IPS-15b (cell line): ENCODE measurements around the gene TRIM43B.
"Not testable (repeated sequence)": the region's sequence is repeated elsewhere in the genome, so short reads cannot be mapped to it uniquely, and the experiment has no call there.

Experiments used
- H3K27me3 ChIP-seq: one replicate; pipeline ENCODE4 v1.6.1; 2013; ENCODE audit warnings: low read length; ENCODE audit not compliant: control insufficient read depth, insufficient read depth
- H3K36me3 ChIP-seq: one replicate; pipeline ENCODE4 v1.6.1; 2013; ENCODE audit warnings: low read length; ENCODE audit not compliant: control insufficient read depth, insufficient read depth
- H3K4me1 ChIP-seq: one replicate; pipeline ENCODE4 v1.6.1; 2013; ENCODE audit warnings: mild to moderate bottlenecking, low read length; ENCODE audit not compliant: control insufficient read depth, insufficient read depth
- H3K4me3 ChIP-seq: one replicate; pipeline ENCODE4 v1.5.1; 2013; ENCODE audit warnings: low read depth, low read length
- H3K9ac ChIP-seq: one replicate; pipeline ENCODE4 v1.6.1; 2013; ENCODE audit warnings: low read depth, mild to moderate bottlenecking, low read length
- H3K9me3 ChIP-seq: one replicate; pipeline ENCODE4 v1.6.1; 2013; ENCODE audit warnings: mild to moderate bottlenecking, low read length; ENCODE audit not compliant: control insufficient read depth, insufficient read depth

The TRIM43B gene

GRCh38 chr2:95492076-95492475 lies 7.5 kb upstream of the TRIM43B start:
- not testable (repeated sequence) for H3K36me3 ChIP-seq, H3K4me3 ChIP-seq, H3K9ac ChIP-seq, H3K4me1 ChIP-seq, H3K9me3 ChIP-seq, H3K27me3 ChIP-seq

GRCh38 chr2:95475025-95475424 lies 9.5 kb downstream of the TRIM43B start:
- not testable (repeated sequence) for H3K9me3 ChIP-seq, H3K36me3 ChIP-seq, H3K4me3 ChIP-seq, H3K9ac ChIP-seq, H3K27me3 ChIP-seq, H3K4me1 ChIP-seq

- H3K27me3 ChIP-seq, H3K4me3 ChIP-seq, H3K36me3 ChIP-seq, H3K4me1 ChIP-seq, H3K9me3 ChIP-seq, H3K9ac ChIP-seq: not testable (repeated sequence)
Observed at GRCh38 chr2:95467984-95468383, 16.6 kb downstream of the TRIM43B start.

GRCh38 chr2:95466572-95466971 lies 18.0 kb downstream of the TRIM43B start:
- not testable (repeated sequence) for H3K9ac ChIP-seq, H3K4me3 ChIP-seq, H3K4me1 ChIP-seq, H3K36me3 ChIP-seq, H3K9me3 ChIP-seq, H3K27me3 ChIP-seq

DNA sequence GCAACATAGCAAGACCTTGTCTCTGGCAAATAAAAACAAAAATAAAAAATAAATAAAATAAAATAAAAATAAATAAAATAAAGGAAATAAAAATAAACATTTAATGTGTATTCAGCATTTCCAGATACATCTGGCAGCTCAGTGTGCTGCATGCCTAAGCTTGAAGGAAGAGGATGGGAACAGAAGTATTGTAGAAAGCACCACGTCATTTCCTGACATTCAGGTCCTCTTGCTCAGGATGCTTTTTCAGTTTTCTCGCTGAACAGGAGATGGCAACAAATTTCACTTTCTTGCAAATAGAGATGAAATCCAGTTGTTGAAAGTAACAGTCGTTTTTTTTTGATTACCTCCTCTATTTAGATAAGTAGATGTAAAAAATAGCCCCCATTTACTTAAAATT lies 21.3 kb downstream of the TRIM43B start:
- H3K36me3 ChIP-seq, H3K4me3 ChIP-seq, H3K27me3 ChIP-seq, H3K4me1 ChIP-seq, H3K9me3 ChIP-seq, H3K9ac ChIP-seq: not testable (repeated sequence)

DNA sequence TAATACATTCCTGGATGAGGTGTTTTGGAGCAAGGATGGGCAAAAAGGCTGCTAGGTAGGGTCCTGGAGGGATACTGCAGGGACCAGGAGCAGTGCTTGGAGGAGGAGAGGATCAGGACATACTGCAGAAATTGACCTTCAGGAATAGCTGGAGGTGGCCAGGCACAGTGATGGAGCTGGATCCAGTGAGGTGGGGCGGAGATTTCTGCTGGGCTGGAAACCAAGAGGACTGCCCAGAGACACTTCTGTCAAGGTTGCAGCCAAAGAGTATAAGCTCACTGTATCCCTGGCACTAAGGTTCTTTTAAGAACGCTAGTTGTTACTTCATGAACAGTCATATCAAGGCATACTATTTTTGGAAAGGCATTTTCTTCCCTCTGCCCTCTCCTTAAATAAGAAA lies 39.2 kb downstream of the TRIM43B start:
- not testable (repeated sequence) for H3K9me3 ChIP-seq, H3K27me3 ChIP-seq, H3K4me1 ChIP-seq, H3K36me3 ChIP-seq, H3K4me3 ChIP-seq, H3K9ac ChIP-seq

GRCh38 chr2:95442474-95443099 lies 42.0 kb downstream of the TRIM43B start:
- not testable (repeated sequence) for H3K27me3 ChIP-seq, H3K4me3 ChIP-seq, H3K9ac ChIP-seq, H3K4me1 ChIP-seq, H3K36me3 ChIP-seq, H3K9me3 ChIP-seq

DNA sequence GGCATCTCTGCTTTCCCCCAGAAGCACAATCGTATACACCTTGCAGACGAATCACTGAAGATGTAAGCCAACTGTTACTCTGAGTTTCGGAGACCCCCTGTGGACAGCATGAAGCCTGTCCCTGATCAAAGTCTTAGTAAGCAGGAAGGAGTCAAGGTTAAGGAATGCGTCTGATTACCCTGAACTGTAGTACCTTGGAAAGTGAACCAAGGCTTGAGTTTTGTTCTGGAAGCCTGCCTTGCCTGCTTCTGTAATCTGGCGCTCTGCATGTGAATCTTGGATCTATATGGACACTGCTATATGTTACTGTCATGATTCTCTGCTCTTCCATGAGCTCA lies 48.7 kb downstream of the TRIM43B start:
- not testable (repeated sequence) for H3K36me3 ChIP-seq, H3K27me3 ChIP-seq

GRCh38 chr2:95435162-95435871 lies 49.2 kb downstream of the TRIM43B start:
- H3K9me3 ChIP-seq, H3K4me1 ChIP-seq, H3K27me3 ChIP-seq, H3K9ac ChIP-seq, H3K36me3 ChIP-seq, H3K4me3 ChIP-seq: not testable (repeated sequence)

More for the DNA sequence above, 48.7 kb downstream of the TRIM43B start:
- H3K4me3 ChIP-seq, H3K4me1 ChIP-seq, H3K9ac ChIP-seq, H3K9me3 ChIP-seq: not testable (repeated sequence)

DNA sequence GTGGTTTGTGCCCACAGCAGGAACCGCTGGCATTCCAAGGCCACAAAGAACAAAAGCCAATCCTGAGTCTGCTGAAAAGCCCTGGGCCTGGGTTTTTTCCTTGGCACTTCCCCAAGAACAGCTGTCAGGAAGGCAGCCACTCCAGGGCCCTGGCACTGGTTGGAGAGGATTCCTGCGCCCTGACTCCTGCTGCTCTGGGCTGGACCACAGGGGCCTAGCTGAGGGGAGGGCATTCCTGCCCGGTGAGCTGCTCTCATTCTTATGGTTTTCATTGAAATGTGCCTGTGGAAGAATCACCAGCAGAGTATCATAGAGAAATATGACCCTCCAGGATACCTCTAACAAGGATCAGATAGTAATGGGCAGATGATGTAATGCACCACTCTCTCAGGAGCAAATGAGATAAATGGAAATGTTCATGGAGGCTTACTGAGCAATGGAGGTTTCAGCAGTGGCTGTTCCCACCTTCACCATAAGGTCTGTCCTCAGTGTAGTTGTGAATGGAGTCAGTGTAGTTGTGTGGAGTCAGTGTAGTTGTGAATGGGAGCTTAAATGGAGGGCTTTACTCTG lies 50.0 kb downstream of the TRIM43B start:
- not testable (repeated sequence) for H3K4me3 ChIP-seq, H3K9ac ChIP-seq, H3K9me3 ChIP-seq, H3K27me3 ChIP-seq, H3K36me3 ChIP-seq, H3K4me1 ChIP-seq

- H3K4me1 ChIP-seq, H3K9ac ChIP-seq, H3K27me3 ChIP-seq, H3K4me3 ChIP-seq, H3K36me3 ChIP-seq, H3K9me3 ChIP-seq: not testable (repeated sequence)
Observed at GRCh38 chr2:95433973-95434372, 50.6 kb downstream of the TRIM43B start.

GRCh38 chr2:95433373-95433772 lies 51.2 kb downstream of the TRIM43B start:
- not testable (repeated sequence) for H3K9me3 ChIP-seq, H3K4me1 ChIP-seq, H3K27me3 ChIP-seq, H3K9ac ChIP-seq, H3K4me3 ChIP-seq, H3K36me3 ChIP-seq
